Left renal cortex interstitium (tissue), 4 donors: ENCODE results near the gene CSRP1. TPM values are rescaled to one million over a fixed set of nuclear protein-coding genes. Genes with fewer than 3 reads are reported as not detected.
A peak's percentile ranks its signal among the peaks of the same experiment; 100 is the strongest.
"Not testable (repeated sequence)": the region's sequence is repeated elsewhere in the genome, so short reads cannot be mapped to it uniquely, and the experiment has no call there.

Source experiments
- DNase-seq, 4 donors: peaks; one replicate each; pipeline ENCODE4 v3.0.0-alpha.2; 2013; ENCODE audit warnings: low read depth in 4 of 4, low spot score in 2 of 4, missing footprints in 1 of 4
- polyA plus RNA-seq, 4 donors: library from polyadenylated mRNA; unstranded; fragments of 120-200 nt; gene quantifications; one replicate each; pipeline ENCODE4 v1.2.1, GENCODE V29; 2013; ENCODE audit not compliant: insufficient read length in 4 of 4

Gene CSRP1
- polyA plus RNA-seq, 4 donors: 127 to 170 (median 143) TPM

DNA sequence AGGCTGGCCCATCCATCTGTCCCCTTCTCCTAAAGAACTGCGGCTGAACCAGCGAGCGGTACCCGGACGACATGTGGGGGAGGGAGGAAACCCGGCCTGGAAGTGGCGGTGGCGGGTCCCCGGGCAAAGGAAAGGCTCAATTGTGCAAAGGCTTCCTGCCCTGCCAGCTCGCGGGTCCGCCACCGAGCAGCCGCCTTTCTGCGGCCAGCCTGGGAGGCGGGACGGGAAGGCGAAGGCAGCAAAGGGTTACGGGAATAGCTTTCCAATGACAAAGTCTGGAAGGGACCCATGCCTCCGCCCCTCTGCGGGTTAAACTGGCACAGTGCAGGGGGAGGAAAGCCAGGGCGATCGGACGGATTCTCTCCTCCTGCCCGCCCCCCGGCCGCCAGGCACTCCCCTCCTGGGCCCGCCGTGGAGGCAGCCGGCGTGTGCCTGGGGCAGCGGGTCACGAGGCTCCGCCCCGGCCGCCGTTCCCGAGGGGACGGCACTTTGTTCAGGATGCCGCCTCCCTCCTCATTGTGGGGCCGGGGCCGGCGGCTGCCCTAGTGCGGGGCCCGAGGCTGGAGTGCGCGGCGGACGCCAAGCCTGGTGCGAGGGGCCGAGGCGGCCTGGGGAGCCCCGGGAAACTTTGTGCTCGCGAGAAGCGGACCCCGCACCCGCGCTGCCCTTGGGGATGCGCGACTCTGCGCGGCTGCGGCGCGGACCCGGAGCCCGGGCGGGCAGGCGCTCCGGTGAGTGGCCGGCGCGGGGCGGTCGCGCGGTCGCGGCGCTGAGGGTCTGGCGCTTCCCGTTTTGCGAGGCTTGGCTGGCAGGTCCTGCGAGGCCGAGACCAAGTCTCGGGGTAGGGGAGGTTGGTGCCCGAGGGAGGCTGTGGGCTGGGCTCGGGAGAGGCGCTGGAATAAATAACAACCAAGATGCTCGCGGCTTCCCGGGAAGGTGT lies 32.0 kb upstream of the CSRP1 start, which contains the start of gene NAV1:
Gene NAV1 (plus strand): TSS at position 516 of the 940 bp plus-strand sequence. CDS start 83,758 bp downstream, outside the sequence.
- peak in 1 of 4 donors; percentile 46 for DNase-seq

DNA sequence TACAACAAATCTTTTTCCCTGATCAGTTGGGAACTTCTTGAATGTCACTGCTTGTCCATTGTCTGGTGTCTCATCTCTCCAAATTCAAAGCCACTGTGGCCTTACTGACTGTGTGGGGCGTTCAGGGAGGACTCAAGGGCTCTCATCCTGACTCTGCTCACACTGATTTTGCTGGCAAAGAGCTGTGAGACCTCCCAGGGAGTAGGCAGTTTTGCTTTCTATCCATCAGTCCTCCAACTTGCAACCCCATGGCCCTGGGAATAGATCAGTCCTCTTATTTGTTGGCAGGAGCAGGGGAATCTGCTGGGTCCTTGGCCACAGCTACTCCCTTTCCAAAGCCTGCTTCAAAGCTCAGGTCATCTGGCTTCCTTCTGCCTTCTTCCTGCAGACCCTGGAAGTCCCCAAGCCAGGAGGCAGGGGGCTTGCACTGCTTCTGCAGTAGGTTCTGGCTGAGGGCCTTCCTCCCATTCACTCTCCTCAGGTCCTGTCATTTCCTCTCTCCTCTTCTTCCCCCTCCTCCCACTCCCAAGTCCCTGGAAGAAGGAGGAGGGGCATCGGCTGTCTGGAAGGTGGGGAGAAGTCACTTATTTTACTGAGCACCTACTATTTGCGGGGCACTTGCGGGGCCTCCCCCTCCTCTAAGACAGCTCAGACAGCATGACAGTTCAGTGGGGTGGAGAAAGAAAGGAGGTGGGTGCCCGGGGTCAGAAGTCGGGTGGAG lies 31.1 kb upstream of the CSRP1 start:
- no peak for DNase-seq

DNA sequence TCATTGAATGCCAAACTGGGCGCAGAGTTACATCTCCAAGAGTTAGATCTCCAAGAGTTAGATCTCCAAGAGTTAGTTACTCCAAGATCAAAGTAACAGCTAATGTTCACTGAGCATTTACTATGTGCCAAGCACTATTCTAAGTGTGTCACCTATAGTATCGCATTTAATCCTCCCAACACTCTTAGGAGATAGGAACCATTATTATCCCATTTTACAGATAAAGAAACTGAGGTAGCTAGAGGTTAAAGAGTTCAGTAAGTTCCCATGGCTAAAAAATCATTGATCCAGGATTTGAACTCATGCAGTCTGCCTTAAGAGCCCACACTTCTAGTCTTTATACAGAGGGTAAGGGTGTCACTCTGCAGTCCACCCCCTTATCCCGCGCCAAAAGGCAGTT lies 30.5 kb upstream of the CSRP1 start:
- DNase-seq: no peak

DNA sequence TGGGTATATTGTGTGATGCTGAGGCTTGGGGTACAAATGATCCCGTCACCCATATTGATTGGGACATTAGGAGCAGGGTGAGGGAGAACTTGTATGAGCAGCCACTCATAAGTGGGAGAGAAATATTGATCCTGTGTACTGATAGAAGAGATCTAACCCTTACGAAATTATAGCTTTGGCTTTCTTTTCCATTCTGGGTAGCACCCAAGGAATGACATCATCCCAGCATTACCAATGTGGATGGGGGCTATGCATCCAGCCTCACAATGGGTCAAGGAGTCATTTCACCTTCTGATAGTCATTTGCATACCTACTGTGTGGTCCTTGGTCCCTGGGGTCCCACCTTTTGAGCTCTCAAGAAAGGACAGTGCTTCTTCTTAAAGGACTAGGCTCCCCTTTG lies 30.1 kb upstream of the CSRP1 start:
- DNase-seq: no peak

DNA sequence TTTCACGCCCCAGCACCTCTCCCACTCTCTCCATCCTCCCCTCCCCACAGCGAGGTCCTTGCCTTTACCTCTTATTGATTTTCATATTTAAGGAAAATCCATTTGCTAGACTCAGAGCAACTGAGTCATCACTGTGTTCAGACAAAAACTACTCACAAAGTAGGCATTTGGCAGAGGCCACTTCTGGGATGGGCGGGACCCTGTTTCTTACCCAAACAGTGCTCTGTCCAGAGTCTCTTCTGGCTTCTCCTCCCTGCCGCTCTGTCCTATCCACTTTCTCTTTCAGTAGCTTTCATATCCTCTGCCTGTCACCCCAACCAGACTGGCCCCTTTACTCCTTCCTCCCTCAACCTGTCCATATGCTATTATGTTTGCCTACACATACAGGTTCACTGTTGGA lies 29.6 kb upstream of the CSRP1 start:
- DNase-seq: no peak

DNA sequence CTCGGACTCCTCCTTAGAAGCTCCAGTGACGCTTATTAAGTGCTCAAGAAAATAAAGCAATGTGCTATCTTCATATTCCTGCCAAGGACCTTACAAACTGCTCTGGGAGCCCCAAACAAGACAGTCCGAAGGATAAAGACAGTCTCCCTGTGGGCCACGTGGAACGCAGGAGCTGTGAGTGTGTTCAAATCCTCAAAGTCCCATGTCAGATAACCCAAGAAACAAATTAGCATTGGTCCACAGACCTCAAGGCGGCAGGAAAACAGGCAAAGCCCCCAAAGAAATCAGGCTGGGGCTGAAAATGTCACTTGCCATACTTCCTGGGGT lies 29.0 kb upstream of the CSRP1 start:
- DNase-seq: no peak

DNA sequence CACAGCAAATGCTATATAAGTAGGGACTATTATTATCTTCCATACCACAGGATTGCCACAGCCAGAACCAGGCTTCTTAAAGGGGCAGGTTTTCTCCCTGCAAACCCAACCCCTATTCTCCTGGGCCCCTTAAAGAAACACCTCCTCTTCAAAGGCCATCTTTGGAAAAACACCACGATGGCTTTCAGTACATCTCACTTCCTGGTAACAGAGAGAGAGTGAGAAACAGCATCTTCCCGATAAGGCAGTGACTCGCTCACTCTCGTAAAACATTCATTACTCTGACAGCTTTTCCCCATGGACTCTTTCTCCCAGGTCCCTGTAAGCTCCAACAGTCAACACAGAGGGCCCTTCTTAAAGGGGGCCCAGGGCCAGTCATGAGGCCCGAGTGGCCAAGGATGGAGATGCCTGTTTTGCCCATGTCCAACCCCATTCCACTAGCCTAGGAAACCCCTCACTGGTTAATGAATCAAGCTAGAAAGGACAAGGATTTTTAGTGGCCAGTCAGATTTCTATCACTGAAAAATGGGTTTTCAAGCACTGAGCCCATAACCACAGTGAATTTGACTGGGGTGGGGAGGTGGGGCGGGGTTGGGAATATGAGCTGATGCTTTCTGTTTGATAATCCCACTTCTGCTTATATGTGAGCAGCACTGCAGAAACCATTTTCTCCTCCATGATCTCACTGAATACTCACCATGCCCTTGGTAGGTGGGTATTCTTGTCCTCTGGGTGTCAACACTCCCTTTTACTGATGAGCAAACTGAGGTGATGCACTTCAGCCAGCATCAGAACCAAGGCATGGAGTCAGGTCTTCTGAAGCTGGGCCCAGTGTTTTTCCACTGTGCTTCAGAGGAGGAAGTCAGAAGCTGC lies 28.4 kb upstream of the CSRP1 start:
- DNase-seq: no peak

DNA sequence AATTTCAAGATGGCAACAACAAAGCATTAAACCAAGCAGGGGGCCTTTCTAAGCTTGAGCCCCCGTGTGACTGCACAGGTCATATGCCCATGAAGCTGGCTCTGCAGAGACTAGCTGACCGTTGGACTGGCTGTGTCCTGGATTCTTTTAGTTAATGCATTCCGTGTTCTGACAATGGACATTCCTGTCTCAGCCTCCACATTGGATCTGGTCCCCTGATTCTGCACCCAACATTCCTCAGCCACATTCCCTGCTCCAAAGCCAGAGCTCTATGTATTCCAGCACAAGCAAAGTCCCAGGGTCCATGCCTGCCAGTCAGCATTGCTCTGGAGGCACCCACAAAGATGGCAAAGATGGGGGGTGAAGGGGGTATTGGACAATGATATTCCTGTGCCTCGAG lies 26.9 kb upstream of the CSRP1 start:
- DNase-seq: no peak

DNA sequence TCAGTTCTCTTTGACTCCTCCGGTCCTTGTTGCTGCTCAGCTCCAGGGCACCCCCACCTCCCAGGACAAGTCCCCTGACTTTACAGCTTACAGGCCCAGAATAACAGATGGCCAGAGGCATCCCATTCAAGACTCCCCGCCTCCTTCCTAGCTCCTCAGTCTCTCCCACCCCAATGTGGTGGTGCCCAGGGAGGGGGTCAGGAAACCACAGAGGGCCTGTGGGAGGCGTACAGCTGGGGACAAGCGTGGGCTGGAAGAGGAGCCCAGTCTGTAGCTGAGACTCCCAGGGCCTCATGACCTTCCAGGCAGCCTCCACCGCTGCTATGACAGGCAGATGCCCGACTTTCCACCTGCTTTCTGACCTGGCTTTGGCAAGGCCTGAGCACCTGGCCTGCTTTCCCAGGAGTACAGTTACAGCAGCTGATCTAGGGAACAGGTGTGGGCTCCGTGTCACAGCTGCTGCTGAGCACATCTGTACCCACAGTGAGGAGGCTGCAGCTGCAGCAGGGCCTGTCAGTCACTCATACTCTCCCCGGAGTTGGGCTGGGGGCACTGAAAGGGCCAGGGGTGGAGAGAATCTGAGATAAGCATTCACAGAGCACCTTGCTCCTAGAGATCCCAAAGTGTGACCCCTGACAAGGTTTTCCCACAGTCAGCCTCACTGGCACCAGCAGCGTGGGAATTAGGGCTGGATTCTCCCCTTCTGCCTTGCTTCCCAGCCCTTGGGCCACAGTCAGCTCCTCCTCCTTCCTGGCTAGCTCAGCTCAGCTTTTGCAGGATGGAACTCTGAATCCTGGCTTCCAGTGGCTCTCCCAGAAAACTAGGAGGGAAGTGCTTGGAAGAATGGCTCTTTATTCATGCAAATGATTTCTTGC lies 24.9 kb upstream of the CSRP1 start:
- DNase-seq: no peak

DNA sequence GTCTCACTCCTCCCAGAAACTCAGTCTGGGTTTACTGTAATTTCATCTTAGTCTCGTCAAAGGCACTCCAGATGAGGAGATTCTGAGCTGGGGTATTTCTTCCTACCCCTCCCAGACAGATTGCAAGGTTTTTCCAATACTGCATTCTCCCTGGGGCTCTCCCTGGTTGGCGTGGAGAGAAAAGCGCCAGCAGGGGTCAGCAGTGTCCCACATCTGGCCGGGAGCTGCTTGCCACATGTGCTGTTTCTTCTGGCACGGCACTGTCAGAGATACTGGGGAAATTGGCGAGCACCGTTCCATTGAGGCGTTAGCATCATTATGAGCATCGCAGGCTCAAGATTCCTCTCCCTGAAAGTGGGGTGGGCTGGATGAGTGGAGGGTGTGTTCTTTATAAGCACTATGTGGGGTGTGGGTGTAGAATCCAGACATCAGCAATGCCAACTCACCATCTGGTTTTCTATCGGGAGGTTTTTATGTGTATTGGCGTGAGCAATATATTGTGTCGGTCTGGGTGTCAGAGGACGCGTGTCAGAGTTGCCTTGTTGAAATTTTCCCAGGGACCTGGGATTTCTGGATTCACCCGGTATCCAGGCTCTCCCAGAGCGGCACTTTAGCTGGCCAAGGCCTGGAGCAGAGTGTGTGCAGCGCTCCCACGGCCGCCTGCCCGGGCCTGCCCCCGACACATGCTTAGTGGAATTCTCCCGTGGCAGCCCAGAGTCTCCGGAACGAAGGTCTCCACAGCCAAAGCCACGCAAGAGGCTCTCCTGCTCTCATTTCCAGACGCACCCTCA lies 24.0 kb upstream of the CSRP1 start:
- DNase-seq: no peak

DNA sequence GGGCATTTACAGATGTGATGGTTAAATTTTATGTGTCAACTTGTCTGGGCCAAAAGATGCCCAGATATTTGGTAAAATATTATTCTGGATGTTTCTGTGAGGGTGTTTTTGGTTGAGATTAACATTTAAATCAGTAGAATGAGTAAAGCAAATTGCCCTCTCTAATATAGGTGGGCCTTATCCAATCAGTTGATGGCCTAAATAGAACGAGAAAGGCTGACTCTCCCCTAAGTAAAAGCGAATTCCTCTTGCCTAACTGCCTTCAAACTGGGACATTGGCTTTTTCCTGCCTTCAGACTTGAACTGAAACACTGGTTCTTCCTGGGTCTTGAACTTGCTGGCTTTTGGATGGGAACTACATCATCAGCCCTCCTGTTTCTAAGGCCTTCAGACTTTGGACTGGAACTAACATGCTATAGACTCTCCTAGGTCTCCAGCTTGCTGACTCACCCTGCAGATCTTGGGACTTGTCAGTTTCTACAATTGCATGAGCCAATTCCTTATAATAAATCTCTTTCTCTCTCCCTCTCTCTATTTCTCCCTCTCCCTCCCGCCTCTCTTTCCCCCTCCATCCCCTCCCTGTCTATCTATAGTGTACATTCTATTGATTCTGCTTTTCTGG lies 21.8 kb upstream of the CSRP1 start:
- DNase-seq: no peak

DNA sequence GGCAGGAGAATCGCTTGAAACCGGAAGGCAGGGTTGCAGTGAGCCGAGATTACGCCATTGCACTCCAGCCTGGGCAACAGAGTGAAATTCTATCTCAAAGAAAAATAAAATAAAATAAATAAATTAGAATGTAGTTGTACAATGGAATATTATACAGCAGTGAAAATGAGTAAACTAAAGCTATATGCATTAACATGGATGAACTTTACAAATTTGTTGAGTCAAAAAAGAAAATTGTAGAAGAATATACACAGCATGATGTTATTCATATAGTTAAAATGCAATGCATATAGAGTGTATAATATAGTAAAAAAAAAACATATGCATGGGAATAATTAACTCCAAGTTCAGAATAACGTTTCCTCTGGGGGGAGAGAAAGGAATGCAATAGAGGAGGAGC lies 21.0 kb upstream of the CSRP1 start:
- no peak for DNase-seq

DNA sequence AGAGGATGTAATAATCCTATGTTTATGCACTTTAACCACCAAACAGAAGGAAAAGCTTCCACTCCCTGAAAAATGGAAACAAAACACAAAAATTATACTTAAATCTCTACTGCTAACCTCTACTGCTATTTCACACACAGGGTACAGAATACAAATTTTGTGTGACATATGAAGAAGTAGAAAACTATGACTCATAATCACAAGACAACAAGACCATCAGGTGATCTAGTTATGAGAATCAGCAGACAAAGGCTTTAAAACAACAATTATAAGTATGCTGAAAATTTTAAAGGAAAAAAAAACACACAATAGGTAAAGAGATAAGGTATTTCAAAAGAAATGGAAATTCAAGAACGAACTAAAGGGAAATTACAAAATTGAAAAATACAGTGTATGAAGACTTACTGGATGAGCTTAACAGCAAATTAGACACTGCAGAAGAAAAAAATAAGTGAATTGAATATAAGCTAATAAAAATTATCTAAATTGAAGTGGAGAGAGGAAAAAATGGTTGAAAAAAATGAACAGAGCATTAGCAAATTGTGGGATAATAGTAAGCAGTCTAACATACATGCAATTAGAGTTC lies 18.4 kb upstream of the CSRP1 start:
- DNase-seq: no peak

DNA sequence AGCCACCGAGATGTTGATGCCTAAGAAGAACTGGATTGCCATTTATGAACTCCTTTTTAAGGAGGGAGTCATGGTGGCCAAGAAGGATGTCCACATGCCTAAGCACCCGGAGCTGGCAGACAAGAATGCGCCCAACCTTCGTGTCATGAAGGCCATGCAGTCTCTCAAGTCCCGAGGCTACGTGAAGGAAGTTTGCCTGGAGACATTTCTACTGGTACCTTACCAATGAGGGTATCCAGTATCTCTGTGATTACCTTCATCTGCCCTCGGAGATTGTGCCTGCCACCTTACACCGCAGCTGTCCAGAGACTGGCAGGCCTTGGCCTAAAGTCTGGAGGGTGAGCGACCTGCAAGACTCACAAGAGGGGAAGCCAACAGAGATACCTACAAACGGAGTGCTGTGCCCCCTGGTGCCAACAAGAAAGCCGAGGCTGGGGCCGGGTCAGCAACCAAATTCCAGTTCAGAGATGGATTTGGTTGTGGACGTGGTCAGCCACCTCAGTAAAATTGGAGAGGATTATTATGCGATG lies 13.2 kb upstream of the CSRP1 start:
- DNase-seq: not testable (repeated sequence)

DNA sequence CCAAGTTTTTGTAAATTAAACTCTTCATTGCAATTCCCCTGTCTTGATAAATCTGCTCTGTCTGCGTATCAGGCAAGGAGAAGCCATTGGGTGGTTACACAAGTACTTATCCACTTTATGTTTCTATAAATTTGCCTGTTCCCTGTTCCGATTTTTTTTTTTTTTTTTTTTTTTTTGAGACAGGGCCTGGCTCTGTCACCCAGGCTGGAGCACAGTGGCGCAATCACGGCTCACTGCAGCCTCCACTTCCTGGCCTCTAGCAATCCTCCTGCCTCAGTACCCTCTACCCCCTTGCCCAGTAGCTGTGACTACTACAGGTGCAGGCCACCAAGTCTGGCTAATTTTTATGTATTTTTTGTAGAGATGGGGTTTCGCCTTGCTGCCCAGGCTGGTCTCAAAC lies 11.1 kb upstream of the CSRP1 start:
- no peak for DNase-seq

DNA sequence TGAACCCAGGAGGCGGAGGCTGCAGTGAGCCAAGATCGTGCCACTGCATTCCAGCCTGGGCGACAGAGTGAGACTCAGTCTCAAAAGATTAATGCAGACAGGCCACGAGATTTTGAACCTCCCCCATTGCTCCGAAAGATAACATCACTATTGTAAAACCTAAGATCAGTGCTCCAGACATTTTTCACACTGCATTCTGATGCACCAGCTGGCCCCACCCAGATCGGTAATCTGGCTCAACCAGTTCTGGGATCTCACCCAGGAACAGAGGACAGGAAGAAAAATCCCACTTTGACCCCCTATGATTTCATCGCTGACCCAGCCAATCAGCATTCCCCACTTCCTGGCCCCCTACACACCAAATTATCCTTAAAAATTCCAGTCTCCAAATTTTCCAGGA lies 10.7 kb upstream of the CSRP1 start:
- DNase-seq: no peak

DNA sequence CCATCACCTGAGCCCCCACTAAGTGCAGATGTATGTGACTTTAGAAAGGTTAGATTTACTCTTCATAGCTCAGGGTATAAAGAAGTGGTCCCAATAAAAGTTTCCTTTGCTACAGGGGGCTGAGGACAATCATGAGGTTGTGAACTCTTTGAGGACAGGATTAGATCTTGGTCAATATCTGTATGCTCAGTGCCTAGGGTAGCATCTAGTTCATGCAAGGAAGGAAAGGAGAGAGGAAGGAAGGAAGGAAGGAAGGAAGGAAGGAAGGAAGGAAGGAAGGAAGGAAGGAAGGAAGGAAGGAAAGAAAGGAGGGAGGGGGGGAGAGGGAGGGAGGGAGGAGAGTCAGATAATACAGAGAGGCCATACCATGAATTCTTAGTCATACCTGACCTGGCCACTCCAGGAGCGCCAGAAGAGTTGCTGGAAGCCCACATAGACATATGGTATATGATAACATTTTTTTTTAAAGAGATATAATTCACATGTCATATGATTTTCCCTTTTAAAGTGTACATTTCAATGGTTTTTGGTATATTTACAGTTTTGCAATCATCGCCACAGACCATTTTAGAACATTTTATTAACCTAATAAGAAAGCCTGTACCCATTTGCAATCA lies 9.7 kb upstream of the CSRP1 start:
- no peak for DNase-seq

DNA sequence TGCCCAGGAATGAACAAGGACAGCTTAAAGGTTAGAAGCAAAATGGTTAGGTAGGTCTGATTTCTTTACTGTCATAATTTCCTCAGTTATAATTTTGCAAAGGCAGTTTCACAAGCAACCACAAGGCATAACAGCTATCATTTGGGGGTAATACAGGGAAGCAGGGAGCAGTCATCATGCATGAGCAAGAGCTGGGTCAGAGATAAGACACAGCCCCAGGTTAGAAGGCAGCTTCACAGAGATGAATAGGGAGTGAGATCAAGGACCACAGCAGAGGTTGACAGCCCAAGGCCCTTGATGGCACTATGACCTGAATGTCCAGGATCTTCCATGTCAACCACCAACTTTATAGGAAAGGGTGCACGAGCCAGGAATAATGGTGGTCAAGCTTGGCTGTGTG lies 9.0 kb upstream of the CSRP1 start:
- no peak for DNase-seq
